AG10803 (cell line): ENCODE measurements around the gene CHKA.

ENCODE experiments used
- DNase-seq: peaks from one replicate; pipeline ENCODE4 v3.0.0; 2010; ENCODE audit warnings: low read depth
- H3K4me3 ChIP-seq: 2 replicates; pipeline ENCODE4 v1.5.1; 2011; ENCODE audit warnings: mild to moderate bottlenecking, low read length, control low read depth
- TF ChIP-seq, protein P1 (sequence below): conservative IDR thresholded peaks from 2 replicates; pipeline ENCODE4 v1.5.1; 2011; ENCODE audit warnings: mild to moderate bottlenecking, low read length, control low read depth, inconsistent platforms

Gene CHKA

DNA sequence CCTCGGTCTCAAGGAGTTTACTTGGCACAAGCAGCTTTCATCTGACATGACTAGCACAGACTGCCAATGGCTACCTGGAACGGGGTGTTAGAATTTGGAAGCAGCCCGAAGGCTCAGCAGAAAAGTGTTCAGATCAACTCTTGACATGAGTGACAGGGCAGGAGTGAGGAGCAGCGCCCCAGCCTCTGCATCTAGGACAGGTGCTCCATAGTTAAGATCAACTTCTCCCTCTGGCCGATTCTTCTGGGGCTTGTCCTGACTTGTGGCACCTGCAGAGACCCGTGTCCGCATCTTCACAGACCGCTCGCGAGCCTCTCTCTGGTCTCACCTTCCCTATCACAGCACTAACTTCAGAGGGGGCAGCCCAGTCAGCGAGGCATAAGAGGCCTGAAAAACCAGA is 42.5 kb upstream of the CHKA start:
- TF ChIP-seq, protein P1, sequence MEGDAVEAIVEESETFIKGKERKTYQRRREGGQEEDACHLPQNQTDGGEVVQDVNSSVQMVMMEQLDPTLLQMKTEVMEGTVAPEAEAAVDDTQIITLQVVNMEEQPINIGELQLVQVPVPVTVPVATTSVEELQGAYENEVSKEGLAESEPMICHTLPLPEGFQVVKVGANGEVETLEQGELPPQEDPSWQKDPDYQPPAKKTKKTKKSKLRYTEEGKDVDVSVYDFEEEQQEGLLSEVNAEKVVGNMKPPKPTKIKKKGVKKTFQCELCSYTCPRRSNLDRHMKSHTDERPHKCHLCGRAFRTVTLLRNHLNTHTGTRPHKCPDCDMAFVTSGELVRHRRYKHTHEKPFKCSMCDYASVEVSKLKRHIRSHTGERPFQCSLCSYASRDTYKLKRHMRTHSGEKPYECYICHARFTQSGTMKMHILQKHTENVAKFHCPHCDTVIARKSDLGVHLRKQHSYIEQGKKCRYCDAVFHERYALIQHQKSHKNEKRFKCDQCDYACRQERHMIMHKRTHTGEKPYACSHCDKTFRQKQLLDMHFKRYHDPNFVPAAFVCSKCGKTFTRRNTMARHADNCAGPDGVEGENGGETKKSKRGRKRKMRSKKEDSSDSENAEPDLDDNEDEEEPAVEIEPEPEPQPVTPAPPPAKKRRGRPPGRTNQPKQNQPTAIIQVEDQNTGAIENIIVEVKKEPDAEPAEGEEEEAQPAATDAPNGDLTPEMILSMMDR = no peak
- DNase-seq = no peak
- no peak overlapping the region for H3K4me3 ChIP-seq

DNA sequence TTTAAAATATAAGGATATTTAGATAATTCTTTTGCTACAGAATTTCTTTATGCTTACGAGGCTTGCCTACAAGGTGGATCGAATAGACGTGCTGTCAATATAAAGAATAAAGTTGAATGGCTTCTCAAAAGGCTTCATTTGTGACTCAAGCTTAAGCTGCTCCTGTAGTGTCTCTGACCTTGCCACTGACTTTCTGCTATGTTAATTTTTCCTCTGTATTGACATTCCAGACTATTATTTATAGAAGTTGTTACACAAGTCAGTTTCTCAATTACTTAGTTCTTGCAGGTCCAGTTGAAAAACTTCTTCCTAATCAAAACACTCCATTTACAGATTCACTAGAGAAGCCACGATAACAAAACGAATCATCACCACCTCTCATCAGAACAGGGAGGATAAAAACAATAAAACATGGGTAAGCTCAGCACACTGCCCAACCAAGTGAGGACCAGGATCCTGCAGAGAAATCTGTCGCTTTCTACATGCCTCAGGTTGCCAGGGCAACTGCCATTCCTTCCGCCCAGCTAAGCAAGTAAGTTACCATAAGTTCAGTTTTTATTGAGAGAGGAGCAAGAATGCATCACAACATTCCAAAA is 39.0 kb upstream of the CHKA start:
- H3K4me3 ChIP-seq = no peak overlapping the region
- DNase-seq = peak; percentile 43
- TF ChIP-seq, protein P1 = no peak

DNA sequence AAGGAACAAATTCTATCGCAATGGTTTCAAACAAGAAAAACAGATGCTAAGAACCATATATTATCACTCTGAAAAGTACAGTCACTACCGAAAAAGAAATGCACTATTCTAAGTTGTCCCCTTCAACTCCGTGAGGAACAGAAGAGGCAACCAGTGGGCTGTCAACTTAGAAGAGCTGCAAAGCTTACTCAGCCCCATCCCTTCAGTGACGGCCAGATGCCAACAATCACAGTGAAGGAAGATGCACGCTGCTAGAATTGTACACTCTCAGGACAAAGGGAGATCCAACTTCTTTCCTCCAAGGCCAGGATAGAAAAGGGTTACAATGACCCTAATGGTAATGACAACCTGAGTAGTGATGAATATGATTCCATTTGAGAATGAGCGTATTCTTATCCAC is 38.5 kb upstream of the CHKA start:
- DNase-seq = no peak
- TF ChIP-seq, protein P1 = no peak

DNA sequence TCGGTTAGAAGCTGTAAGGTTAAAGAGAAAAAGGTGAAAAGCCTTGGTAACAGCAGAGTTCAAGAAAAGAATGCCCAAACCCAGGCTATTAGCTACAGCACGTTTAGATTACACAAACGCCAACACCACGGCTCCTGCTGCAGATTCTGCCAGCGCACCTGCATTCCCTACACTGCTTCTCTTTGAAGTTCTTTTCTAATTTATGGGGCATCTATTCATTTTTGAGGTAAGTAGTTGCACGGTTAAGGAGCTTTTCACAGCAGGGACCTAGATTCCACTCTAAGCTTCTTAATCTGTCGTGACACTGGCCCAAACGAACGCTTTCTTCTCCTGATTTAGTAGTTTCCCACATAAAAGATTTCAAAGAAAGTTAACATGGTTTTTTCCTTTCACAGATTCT is 38.0 kb upstream of the CHKA start:
- H3K4me3 ChIP-seq = no peak overlapping the region
- no peak for DNase-seq
- TF ChIP-seq, protein P1 = no peak

More for the DNA sequence above, 38.5 kb upstream of the CHKA start:
- no peak overlapping the region for H3K4me3 ChIP-seq

DNA sequence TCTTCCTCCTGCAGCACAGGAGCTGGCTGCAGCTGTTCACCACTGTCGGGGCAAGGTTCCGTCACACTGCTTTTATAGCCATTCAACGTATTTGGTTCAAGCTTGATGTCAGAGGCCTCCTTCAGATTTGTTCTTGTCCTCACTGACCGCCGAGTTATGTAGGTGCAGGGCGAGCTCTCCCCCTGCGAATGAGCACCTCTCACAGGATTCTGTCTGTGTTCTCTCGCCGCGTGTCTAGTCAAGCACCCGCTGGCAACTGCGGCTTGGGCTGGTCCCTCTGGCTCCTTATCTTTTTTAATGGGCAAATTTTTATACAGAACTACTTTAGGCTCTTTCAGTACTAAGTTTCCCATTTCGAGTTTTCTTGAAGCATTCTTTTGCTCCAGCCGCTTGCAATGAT is 37.4 kb upstream of the CHKA start:
- TF ChIP-seq, protein P1 = no peak
- no peak overlapping the region for H3K4me3 ChIP-seq
- DNase-seq = no peak

DNA sequence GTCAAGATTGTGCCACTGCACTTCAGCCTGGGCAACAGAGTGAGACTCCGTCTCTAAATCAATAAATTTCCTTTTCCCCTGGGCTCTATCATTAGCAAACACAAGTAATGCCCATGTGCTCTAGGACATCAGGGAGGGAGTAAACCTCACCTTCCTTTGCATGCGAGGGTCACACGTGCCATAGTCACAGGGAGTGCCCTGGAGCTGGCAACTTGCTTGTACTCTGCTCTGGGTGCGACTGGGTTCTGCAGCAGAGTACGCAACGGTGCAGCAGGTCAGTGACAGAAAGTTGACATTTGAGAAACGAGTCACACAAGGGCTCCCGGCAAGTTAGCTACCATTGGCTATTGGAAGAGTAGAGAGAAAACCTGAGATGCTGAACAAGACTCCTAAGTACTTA is 32.6 kb upstream of the CHKA start:
- DNase-seq = no peak
- TF ChIP-seq, protein P1 = no peak
- no peak overlapping the region for H3K4me3 ChIP-seq

DNA sequence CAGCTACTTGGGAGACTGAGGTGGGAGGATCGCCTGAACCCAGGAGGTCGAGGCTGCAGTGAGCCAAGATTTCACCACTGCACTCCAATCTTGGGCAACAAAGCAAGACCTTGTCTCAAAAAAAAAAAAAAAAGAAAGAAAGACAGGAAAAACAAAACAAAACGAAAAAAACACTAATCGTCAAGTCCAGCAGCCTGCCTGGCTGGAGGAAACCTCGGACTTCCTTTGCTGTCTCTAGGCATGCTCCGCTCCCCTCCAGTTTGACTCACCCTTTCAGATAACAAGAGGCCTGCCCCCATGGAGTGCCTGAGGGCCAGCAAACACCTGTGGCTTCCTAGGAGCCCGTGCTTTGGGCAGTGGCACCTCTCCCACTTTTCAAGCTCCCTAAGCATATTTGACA is 28.8 kb upstream of the CHKA start:
- no peak overlapping the region for H3K4me3 ChIP-seq
- DNase-seq = no peak
- TF ChIP-seq, protein P1 = no peak
